ENCODE results near the gene UMPS. TPM values are rescaled to one million over a fixed set of nuclear protein-coding genes. Genes with fewer than 3 reads are reported as not detected.
A peak's percentile ranks its signal among the peaks of the same experiment; 100 is the strongest.

The UMPS gene
- 131 TPM for polyA plus RNA-seq (2012; ENCODE audit: insufficient read depth, insufficient read length, low read depth)

DNA sequence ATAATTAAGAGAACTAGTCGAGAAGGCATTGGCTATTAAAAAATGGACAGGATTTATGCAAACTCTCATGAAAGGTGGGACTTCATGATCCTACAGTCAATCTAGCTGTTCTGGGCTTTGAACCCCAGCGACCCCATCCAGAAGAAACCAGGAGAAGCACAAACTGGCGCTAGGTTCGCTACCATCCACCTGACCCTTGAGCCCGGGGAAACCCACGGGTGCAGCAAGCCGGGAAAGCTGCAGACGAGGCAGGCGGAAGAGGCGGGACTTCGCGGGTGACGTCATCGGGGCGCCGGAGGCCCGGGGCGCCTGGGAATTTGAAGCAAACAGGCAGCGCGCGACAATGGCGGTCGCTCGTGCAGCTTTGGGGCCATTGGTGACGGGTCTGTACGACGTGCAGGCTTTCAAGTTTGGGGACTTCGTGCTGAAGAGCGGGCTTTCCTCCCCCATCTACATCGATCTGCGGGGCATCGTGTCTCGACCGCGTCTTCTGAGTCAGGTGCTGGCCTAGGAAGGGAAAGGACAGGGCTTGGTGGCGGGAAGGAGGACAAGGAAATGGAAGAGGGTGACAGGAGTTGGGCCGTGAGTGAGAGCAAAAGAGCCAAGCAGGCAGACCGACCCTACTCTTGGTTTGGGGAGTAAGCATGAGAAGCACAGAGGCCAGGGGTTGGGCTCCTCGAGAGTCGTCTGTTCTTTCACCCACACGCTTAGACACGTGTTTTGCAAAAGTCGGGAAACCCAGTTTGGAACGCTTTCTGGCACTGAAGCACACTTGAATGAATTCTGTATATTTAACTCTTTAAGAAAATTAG is at the start of gene UMPS:
UMPS (plus strand) TSS at position 324 of the 812 bp plus-strand sequence; CDS start at position 344, 20 bp downstream.
- Histone ChIP-seq H3K36me3 (peaks cover 15% of the 10 kb centered on the region), H3K4me3 (ENCODE audit: low read depth, low read length) (peak within 1 kb of the TSS; percentile 100), H3K27me3 (no peaks in the 10 kb centered on the region), H3K9me3 (no peaks in the 10 kb centered on the region), H3K4me1 (no peaks in the 10 kb centered on the region)
- peak; percentile 94 for DNase-seq
- TF ChIP-seq, protein P1, sequence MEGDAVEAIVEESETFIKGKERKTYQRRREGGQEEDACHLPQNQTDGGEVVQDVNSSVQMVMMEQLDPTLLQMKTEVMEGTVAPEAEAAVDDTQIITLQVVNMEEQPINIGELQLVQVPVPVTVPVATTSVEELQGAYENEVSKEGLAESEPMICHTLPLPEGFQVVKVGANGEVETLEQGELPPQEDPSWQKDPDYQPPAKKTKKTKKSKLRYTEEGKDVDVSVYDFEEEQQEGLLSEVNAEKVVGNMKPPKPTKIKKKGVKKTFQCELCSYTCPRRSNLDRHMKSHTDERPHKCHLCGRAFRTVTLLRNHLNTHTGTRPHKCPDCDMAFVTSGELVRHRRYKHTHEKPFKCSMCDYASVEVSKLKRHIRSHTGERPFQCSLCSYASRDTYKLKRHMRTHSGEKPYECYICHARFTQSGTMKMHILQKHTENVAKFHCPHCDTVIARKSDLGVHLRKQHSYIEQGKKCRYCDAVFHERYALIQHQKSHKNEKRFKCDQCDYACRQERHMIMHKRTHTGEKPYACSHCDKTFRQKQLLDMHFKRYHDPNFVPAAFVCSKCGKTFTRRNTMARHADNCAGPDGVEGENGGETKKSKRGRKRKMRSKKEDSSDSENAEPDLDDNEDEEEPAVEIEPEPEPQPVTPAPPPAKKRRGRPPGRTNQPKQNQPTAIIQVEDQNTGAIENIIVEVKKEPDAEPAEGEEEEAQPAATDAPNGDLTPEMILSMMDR (IDR thresholded peaks at IDR 0.05; ENCODE audit: low read depth, low read length): no peak

DNA sequence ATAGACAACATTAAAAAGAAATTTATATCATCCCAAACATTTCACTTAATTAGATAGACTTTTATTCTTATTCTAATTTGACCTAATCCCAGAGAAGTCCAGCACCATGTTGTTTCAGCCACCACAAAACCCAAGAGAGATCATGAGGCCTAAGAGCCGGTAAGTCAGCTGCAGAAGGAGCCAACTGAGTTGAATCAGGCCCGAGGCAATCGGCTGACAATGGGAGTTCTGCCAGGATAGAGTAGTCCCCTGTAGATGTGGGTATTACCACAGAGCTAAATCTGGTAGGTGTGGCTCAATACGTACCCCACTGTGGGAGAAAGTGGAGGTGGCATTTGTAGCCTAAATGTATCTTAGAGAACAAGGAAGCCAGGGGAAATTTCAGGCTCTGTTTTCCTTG is 49.7 kb upstream of the UMPS start:
- Histone ChIP-seq H3K36me3 (peaks cover 8% of the 10 kb centered on the region; the same call in 1 of the 2 replicates), H3K27me3 (no peaks in the 10 kb centered on the region), H3K9me3 (no peaks in the 10 kb centered on the region), H3K4me1 (no peaks in the 10 kb centered on the region), H3K4me3 (ENCODE audit: low read depth, low read length) (no peak overlapping the region)
- TF ChIP-seq, protein P1 (IDR thresholded peaks at IDR 0.05; ENCODE audit: low read depth, low read length): no peak
- DNase-seq: no peak

DNA sequence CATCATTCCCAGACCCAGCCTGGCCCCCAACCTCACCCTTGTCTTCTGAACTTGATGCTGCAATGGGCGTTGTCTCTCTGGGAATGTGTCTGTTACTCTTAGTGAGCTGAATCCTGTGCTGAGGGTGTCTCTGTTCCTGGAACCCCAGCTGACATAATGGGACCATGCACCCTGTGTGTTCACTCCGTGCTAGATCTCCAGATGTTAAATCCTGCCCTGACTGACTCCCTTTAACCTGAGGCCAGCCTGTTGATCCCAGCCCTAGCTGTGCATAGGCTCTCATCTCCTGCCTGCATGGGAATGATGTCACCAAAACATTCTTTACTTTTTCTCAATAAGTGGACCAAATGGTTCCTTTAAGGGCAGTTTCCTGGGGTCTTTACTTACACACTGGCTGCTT is 48.0 kb upstream of the UMPS start:
- Histone ChIP-seq H3K9me3 (no peaks in the 10 kb centered on the region), H3K4me1 (no peaks in the 10 kb centered on the region), H3K27me3 (no peaks in the 10 kb centered on the region), H3K36me3 (peaks cover 7% of the 10 kb centered on the region; the same call in 1 of the 2 replicates), H3K4me3 (ENCODE audit: low read depth, low read length) (no peak overlapping the region)
- TF ChIP-seq, protein P1 (IDR thresholded peaks at IDR 0.05; ENCODE audit: low read depth, low read length): no peak
- DNase-seq: no peak

DNA sequence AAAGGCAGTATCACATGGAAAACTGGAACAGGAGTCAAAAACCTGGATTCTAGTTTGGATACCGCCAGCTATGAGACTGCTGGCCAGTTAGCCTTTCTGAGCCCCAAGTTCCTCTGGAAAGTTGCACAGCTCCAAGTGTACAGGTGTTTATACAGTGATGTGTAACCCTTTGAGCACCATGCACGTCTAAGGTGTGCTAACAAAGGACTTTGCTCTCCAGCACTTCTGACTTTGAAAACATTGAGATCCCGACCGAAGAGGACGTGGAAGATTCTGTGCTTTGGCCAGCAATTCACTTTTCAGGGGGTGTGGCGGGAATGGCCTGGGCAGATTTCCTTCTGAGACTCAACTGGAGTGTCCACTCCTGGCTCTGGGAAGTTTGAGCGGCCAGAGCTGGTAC is 45.8 kb upstream of the UMPS start:
- TF ChIP-seq, protein P1 (IDR thresholded peaks at IDR 0.05; ENCODE audit: low read depth, low read length): no peak
- Histone ChIP-seq H3K4me3 (ENCODE audit: low read depth, low read length) (no peak overlapping the region), H3K27me3 (no peaks in the 10 kb centered on the region), H3K9me3 (no peaks in the 10 kb centered on the region), H3K36me3 (no peaks in the 10 kb centered on the region), H3K4me1 (no peaks in the 10 kb centered on the region; the same call in 1 of the 2 replicates)
- DNase-seq: no peak

DNA sequence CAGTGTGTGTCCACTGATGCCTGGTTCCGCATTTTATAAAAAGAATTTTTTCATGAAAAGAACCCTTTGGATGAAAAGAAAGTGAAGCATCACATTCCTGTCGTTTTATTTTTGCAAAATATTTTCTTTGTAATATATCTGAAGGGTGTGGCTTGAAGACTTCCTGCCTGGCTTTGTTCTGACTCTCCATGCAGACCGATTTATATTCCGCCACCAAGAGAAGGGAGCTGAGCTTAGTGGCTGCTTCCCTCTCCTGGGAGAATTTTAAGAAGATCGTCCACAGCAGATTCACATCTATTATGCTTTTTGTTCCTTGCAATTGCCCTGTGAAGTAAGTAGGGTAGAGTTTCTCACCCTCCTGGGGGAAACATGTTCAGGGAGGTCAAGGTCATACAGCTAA is 45.2 kb upstream of the UMPS start:
- Histone ChIP-seq H3K4me3 (ENCODE audit: low read depth, low read length) (no peak overlapping the region), H3K36me3 (no peaks in the 10 kb centered on the region), H3K9me3 (no peaks in the 10 kb centered on the region), H3K27me3 (no peaks in the 10 kb centered on the region), H3K4me1 (no peaks in the 10 kb centered on the region; the same call in 1 of the 2 replicates)
- no peak for DNase-seq
- TF ChIP-seq, protein P1 (IDR thresholded peaks at IDR 0.05; ENCODE audit: low read depth, low read length): no peak

DNA sequence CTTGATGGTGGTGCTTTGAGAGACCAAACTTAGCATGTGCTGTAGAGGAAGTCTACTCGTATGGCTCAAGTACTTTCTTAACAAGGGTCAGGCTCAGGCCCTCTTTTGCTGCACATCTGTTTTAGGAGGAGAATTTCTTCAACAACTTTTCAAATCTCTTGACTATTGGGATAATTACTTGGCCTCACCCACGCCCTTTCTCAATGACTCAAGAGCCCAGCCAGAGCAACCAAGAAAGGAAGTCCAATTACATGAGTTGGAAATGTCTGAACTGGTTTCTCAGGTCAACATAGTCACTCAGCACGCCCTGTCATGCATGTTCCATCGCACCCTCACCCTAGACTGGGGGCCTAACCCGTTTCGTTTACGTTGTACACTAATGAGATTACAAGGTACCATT is 44.8 kb upstream of the UMPS start:
- H3K4me1 ChIP-seq: no peaks in the 10 kb centered on the region; the same call in 1 of the 2 replicates
- TF ChIP-seq, protein P1 (IDR thresholded peaks at IDR 0.05; ENCODE audit: low read depth, low read length): no peak
- no peak for DNase-seq
- no peak overlapping the region for H3K4me3 ChIP-seq (ENCODE audit: low read depth, low read length)
- H3K9me3 ChIP-seq: no peaks in the 10 kb centered on the region
- H3K27me3 ChIP-seq: no peaks in the 10 kb centered on the region
- no peaks in the 10 kb centered on the region for H3K36me3 ChIP-seq

All from BE2C (cell line).